GM18951 (cell line): ENCODE data around the gene TROAP.
"Not testable (repeated sequence)": the region's sequence is repeated elsewhere in the genome, so short reads cannot be mapped to it uniquely, and the experiment has no call there.

Experiments
- POLR2A ChIP-seq: IDR thresholded peaks from 4 replicates; pipeline ENCODE4 v1.6.1; 2011; ENCODE audit warnings: mild to moderate bottlenecking; ENCODE audit not compliant: insufficient read length, insufficient read depth; ENCODE audit errors: extremely low read depth
- in situ Hi-C: fragments of 300-500 bp; cut with MboI; formaldehyde crosslinking; loops from one replicate; pipeline ENCODE4 v1.12.0; 2022; ENCODE audit warnings: low sequenced_read_pairs, mixed read lengths, inconsistent platforms; ENCODE audit not compliant: unreplicated experiment

Gene TROAP, protein sequence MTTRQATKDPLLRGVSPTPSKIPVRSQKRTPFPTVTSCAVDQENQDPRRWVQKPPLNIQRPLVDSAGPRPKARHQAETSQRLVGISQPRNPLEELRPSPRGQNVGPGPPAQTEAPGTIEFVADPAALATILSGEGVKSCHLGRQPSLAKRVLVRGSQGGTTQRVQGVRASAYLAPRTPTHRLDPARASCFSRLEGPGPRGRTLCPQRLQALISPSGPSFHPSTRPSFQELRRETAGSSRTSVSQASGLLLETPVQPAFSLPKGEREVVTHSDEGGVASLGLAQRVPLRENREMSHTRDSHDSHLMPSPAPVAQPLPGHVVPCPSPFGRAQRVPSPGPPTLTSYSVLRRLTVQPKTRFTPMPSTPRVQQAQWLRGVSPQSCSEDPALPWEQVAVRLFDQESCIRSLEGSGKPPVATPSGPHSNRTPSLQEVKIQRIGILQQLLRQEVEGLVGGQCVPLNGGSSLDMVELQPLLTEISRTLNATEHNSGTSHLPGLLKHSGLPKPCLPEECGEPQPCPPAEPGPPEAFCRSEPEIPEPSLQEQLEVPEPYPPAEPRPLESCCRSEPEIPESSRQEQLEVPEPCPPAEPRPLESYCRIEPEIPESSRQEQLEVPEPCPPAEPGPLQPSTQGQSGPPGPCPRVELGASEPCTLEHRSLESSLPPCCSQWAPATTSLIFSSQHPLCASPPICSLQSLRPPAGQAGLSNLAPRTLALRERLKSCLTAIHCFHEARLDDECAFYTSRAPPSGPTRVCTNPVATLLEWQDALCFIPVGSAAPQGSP

DNA sequence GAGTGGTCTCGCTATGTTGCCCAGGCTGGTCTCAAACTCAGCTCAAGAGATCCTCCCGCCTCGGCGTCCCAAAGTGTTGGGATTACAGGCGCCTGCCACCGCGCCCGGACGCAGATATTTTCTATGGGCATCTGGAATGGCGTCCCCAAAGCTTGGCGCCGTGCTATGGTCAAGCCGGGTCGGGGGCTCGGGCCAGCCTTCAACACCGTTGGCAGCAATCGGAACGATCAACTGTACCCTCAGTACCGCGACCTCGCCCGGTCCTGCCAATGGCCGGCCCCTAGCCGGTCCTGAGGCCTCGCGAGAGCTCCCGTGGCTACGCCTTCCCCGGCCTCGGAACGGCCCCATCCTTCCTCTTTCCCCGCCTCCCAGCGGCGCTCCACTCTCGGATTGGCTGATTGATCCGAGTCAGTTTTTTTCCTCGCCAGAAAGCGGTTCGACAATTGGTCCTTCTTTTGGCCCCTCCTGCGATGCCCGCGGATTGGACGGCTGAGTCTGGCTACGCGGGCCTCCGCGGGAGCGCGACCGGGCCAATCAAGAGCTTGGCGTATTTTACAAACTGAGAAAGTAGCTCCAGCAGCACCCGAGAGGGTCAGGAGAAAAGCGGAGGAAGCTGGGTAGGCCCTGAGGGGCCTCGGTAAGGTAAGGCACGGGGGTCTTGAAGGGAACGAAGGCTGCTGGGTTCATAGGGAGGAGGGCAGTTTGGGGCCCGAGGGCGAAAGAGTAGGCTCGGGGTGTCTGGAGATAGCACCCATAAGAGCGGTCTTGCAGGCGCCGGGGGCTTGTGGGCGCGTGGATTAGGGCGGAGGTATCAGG, at the start of gene TROAP:
Gene TROAP (plus strand): TSS at position 548 of the 816 bp plus-strand sequence. CDS start 354 bp downstream, outside the sequence.
- peak; percentile 93 for TF ChIP-seq POLR2A
- in situ Hi-C loops = no loop called here

DNA sequence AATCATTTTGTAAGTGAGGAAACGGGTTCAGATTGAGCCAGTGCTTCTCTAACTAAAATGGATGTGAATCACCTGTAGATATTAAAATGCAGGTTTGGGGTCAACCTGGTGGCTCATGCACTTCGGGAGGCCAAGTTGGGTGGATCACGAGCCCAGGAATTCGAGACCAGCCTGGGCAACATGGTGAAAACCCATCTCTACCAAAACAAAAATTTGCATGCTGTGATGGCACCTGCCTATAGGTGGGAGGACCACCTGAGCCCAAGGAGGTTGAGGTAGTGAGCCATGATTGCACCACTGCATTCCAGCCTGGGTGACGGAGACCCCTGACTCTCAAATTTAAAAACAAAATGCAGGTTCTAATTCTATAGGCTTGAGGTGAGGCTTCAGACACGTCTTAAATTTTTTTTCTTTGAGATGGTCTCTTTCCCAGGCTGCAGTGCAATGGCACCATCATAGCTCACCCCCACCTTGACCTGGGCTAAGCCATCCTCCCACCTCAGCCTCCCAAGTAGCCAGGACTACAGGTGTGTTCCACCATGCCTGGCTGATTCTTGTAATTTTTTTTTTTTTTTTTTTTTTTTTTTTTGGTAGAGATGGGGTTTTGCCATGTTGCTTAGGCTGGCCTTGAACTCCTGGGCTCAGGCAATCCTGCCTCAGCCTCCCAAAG, 49.2 kb upstream of the TROAP start:
- in situ Hi-C loops = no loop called here
- TF ChIP-seq POLR2A = peak; percentile 12

DNA sequence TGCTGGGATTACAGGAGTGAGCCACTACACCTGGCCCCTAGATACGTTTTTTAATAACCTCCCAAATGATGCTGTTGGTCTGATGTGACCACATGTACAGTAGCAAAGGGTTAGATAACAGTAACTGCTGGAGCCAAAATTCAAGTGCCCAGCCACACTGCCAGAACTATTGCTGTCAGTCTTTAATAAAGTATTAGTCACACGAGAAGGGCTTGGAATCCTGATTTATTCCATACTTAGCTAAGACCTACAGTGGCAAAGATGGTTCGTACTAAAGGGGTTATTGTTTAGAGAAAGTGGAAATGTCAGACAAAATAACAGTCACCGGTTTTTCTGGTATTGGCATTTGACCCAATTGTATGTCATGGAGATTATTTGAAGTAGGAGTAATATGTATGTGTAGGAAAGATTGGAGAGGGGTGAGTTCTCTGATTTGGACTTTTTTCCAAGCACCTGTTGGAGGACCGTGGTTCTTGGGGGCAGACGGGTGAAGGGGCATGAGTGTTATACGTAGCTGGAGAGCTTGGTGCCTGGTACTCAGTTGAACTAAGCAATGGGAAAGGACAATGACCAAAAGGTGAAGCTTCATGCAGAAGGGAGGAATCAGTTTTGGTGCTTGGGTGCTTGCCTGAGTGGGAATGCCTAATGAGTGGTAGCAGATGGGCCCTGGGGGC, 48.5 kb upstream of the TROAP start:
- in situ Hi-C loops = no loop called here
- TF ChIP-seq POLR2A = peak; percentile 9

DNA sequence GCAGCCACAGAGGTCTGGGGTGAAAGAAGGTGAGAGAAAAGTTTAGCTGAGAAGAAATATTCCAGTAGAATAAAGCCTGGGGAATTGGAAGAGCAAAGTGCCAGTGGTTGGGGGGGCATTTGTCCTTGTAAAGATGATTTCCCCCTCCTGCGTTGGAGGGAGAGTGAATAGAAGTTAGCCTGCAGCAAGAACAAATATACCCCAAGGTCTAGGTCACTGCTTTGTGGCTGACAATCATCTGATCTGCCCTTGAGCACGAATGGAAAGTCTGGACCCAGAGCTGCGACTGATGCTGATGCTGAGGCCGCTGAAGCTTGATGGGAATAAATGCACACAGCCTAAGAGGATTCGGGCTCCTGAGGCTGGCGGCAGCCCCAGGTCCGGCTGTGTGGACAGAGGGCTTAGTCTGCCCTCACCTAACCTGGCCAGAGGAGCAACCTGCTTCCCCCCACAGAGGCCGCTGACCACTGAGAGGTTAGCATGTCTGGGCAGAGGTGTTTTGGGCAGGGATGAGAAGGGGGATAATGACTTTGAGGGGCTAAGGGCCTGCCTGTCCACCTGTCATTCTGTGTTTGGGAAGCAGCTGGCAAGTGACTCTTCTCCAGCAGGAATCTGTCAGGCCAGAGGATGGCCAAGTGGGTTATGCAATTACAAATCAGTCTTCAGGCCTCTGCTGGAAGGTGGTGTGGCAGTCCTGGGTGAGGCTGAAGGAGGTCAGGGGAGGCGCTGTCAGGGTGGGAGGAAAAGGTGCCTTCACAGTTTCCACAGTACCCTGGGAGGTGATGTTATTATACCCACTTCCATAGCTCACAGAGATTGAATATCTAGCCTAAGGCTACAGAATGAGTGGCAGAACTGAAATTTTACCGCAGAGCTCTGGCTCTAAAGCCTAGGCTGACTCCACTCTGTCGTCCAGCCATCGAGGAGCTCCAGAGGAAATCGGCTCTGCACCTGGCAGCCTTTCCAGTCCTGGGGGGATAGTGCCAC, 46.5 kb upstream of the TROAP start:
- TF ChIP-seq POLR2A = no peak
- in situ Hi-C loops = no loop called here

DNA sequence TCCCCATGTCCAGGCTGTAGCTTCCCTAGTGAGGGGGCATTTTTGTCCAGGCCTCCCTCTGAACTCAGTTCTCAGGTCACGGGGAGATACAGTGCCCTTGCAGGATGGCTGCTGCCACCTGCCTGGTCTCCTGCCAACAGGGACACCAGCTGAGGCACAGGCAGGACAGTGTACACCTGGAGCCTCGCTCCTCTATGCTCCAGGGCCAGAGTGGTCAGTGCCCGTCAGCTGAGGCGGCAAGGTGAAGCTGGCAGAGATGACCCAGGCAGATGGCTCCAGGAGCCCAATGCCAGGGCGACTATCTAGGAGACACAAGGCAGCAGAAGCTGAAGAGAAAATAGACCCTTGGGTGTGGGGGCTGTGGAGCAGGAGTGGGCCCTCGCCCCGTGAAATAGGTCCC, 45.6 kb upstream of the TROAP start:
- no peak for TF ChIP-seq POLR2A

DNA sequence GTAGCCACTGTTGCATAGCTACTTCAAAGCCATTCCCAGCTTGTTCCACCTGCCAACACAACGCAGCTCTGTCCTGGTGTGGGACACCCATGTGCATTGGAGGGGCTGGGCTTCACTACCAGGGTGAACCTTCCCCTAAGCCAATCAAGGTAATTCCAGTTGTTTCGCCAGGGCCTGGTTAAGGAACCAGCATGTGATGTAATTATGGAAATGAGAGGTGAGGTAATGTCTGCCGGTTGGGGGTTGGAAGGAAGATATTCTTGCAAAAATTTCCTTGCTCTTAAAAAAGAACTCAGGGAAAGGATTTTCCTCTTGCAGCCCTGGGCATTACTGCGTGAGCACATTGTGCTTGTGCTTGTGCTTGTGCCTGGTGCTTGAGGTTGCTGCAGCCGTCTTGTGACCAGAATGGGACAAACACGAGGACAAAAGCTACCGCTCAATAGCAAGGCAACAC, 43.3 kb upstream of the TROAP start:
- in situ Hi-C loops = no loop called here

More for the DNA sequence above, 45.6 kb upstream of the TROAP start:
- in situ Hi-C loops = no loop called here

DNA sequence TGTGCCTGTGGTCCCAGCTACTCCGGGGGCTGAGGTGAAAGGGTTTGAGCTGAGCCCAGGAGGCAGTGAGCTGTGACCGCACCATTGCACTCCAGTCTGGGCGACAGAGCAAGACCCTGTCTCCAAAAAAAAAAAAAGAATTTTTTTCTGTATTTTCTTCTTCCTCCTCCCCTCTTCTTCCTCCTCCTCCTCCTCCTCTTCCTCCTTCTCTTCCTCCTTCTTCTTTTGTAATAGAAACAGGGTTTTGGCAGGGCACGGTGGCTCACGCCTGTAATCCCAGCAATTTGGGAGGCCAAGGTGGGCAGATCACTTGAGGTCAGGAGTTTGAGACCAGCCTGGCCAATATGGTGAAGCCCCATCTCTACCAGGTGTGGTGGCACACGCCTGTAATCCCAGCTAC, 42.5 kb upstream of the TROAP start:
- in situ Hi-C loops = not testable (repeated sequence)

More for the DNA sequence above, 43.3 kb upstream of the TROAP start:
- TF ChIP-seq POLR2A = no peak

DNA sequence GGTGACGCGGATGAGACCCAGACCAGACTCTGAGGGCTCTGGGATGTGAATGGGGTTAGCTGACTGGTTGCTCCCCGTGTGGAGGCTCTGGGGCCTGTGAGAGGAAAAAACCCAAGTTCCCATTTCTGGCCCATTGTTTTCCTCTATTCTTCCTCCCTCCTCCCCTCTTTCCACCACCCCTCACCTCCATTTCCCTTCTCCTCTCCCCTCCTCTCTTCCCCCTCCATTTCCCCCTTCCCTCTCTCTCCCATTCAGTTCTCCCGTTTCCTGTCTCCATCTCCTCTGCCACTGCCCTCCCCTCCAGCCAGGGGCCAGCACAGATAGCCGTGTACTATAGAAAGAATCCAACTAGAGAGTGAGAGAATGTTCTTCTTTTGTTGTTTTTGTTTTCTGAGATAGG, 40.8 kb upstream of the TROAP start:
- in situ Hi-C loops = no loop called here
- TF ChIP-seq POLR2A = no peak

DNA sequence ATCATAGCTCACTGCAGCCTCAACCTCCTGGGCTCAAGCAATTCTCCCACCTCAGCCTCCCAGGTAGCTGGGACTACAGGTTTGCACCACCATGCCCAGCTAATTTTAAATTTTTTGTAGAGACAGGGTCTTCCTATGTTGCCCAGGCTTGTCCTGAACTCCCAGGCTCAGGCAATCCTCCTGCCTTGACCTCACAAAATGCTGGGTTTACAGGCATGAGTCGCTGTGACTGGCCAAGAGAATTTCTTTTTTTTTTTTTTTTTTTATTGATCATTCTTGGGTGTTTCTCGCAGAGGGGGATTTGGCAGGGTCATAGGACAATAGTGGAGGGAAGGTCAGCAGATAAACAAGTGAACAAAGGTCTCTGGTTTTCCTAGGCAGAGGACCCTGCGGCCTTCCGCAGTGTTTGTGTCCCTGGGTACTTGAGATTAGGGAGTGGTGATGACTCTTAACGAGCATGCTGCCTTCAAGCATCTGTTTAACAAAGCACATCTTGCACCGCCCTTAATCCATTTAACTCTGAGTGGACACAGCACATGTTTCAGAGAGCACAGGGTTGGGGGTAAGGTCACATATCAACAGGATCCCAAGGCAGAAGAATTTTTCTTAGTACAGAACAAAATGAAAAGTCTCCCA, 40.2 kb upstream of the TROAP start:
- in situ Hi-C loops = not testable (repeated sequence)

DNA sequence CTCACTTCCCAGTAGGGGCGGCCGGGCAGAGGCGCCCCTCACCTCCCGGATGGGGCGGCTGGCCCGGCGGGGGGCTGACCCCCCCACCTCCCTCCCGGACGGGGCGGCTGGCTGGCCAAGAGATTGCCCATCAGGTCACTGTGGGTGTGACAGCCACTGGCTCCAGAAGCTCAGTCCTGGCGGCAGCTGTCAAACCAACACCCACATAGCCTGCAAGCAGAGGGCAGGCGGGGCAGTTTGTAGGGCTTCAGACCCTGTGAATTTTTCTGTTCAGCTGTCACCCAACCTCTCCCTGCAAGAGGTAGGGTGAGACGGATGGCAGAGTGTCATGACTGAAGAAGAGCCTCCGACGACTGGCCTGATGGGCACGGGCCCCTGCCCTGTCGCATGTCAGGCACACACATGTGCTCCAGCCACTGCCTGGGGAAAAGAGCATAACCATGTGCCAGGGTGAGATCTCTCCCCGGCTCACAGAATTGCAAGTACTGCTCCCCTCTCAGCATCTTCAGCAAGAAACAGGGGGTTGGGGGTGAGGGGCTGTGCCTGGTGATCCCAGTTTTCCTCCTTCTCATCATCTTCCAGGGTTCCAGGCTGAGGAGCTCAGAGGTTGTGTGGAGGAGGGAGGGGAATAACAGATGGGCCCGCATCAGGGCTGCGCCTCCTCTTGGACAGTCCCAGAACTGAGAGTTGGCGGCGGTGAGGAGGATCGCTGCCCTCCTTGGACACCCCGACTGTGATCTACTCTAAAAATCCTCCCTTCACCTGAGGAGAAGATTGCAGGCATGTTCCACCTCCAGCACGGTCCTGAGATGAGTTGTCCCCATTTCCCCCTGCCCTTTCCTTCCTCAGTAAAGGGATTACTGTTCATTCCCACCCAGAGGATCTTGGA, 39.3 kb upstream of the TROAP start:
- in situ Hi-C loops = no loop called here
- no peak for TF ChIP-seq POLR2A

DNA sequence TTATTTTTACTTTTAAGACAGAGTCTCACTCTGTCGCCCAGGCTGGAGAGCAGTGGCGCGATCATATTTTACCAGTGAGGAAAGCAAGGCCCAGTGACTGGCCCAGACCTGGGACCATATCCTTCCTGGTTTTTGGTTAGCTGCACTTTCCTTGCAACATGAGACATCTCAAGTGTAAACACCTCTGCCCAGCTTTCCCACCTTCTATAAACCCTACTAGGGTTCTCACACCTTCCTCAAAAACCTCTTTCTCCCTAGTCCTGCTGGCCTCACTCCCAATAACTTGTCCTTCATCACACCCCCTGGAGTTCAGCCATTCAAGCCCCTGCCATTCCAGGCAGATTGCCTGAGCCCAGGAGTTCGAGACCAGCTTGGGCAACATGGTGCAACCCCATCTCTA, 38.4 kb upstream of the TROAP start:
- in situ Hi-C loops = loop anchor here (5.0 kb wide), 1 partner anchor 58 kb away; no protein-coding TSS in a partner anchor
- no peak for TF ChIP-seq POLR2A
